Cardiac muscle cell (in vitro differentiated cells and primary cell): ENCODE data around the gene TBC1D4. TPM values are rescaled to one million over a fixed set of nuclear protein-coding genes. Genes with fewer than 3 reads are reported as not detected.

Experiments used
- DNase-seq, 2 donors: peaks; one replicate each; pipeline versions ENCODE4 v3.0.0 to v3.0.0-alpha.2; 2010 to 2017; ENCODE audit warnings: low read depth in 1 of 2, low spot score in 1 of 2
- H3K27ac ChIP-seq: fragments of 200-600 bp; sonication (generic); 2 replicates; pipeline ENCODE4 v1.5.1; 2016
- H3K27me3 ChIP-seq: fragments of 200-600 bp; sonication (generic); 2 replicates; pipeline ENCODE4 v1.6.0; 2016; ENCODE audit warnings: control low read depth
- H3K36me3 ChIP-seq: fragments of 200-600 bp; sonication (generic); 2 replicates; pipeline ENCODE4 v1.5.1; 2016; ENCODE audit warnings: control low read depth
- H3K4me1 ChIP-seq: fragments of 200-600 bp; sonication (generic); 2 replicates; pipeline ENCODE4 v1.8.1; 2017; ENCODE audit warnings: low read depth, mild to moderate bottlenecking, mixed run types
- H3K4me3 ChIP-seq: fragments of 200-600 bp; sonication (generic); 2 replicates; pipeline ENCODE4 v1.5.1; 2016; ENCODE audit warnings: mild to moderate bottlenecking
- H3K9me3 ChIP-seq: fragments of 200-600 bp; sonication (generic); 2 replicates; pipeline ENCODE4 v1.5.1; 2017; ENCODE audit warnings: low read depth, mild to moderate bottlenecking, control low read depth
- polyA plus RNA-seq: library from polyadenylated mRNA; unstranded; fragments of >200 nt; fragmentation: Nextera tagmentation; extraction: Ambion mirVana; gene quantifications from 2 replicates; pipeline ENCODE4 v1.2.1, GENCODE V29; 2016
- total RNA-seq: library from RNA; depleted of rRNA; stranded (reverse); fragments of >200 nt; gene quantifications from 2 replicates; pipeline ENCODE4 v1.2.3, GENCODE V29; 2016
- TF ChIP-seq, protein P1 (sequence below): IDR thresholded peaks from 2 replicates; pipeline ENCODE4 v1.5.1; 2012; ENCODE audit warnings: low read depth, mild to moderate bottlenecking, low read length

The TBC1D4 gene
- total and polyA plus RNA-seq, 2 experiments from 2014 or later: 14.8 to 43.7 TPM

DNA sequence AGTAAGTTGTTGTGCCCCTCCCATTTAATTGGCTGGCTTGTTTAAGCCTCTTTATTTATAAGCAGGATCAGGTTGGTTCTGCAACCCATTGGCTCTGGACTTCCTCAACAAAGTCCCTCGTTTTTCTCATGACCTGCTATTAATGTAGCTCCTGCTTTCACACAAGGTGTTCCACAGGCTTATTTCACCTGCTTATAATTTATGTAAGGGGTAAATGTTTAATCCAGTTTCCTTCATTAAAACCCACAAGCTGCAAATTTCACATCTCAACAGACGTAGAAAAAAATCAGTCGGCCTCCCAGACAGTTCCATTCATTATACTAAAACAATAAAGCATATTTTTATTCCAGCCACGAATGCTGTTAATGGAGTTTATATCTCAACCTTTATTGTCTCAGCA lies 86.1 kb downstream of the TBC1D4 start:
- Histone ChIP-seq H3K27ac (no peak overlapping the region), H3K27me3 (no peaks in the 10 kb centered on the region), H3K36me3 (no peaks in the 10 kb centered on the region), H3K9me3 (no peaks in the 10 kb centered on the region), H3K4me1 (peaks cover 11% of the 10 kb centered on the region), H3K4me3 (no peak overlapping the region)
- no peak for DNase-seq
- TF ChIP-seq, protein P1, sequence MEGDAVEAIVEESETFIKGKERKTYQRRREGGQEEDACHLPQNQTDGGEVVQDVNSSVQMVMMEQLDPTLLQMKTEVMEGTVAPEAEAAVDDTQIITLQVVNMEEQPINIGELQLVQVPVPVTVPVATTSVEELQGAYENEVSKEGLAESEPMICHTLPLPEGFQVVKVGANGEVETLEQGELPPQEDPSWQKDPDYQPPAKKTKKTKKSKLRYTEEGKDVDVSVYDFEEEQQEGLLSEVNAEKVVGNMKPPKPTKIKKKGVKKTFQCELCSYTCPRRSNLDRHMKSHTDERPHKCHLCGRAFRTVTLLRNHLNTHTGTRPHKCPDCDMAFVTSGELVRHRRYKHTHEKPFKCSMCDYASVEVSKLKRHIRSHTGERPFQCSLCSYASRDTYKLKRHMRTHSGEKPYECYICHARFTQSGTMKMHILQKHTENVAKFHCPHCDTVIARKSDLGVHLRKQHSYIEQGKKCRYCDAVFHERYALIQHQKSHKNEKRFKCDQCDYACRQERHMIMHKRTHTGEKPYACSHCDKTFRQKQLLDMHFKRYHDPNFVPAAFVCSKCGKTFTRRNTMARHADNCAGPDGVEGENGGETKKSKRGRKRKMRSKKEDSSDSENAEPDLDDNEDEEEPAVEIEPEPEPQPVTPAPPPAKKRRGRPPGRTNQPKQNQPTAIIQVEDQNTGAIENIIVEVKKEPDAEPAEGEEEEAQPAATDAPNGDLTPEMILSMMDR: no peak

GRCh38 chr13:75395066-75395465 lies 86.9 kb downstream of the TBC1D4 start:
- H3K4me1 ChIP-seq: peaks cover 16% of the 10 kb centered on the region
- no peaks in the 10 kb centered on the region for H3K36me3 ChIP-seq
- H3K27ac ChIP-seq: no peak overlapping the region
- H3K27me3 ChIP-seq: no peaks in the 10 kb centered on the region
- no peaks in the 10 kb centered on the region for H3K9me3 ChIP-seq
- TF ChIP-seq, protein P1: no peak
- no peak overlapping the region for H3K4me3 ChIP-seq
- no peak for DNase-seq

DNA sequence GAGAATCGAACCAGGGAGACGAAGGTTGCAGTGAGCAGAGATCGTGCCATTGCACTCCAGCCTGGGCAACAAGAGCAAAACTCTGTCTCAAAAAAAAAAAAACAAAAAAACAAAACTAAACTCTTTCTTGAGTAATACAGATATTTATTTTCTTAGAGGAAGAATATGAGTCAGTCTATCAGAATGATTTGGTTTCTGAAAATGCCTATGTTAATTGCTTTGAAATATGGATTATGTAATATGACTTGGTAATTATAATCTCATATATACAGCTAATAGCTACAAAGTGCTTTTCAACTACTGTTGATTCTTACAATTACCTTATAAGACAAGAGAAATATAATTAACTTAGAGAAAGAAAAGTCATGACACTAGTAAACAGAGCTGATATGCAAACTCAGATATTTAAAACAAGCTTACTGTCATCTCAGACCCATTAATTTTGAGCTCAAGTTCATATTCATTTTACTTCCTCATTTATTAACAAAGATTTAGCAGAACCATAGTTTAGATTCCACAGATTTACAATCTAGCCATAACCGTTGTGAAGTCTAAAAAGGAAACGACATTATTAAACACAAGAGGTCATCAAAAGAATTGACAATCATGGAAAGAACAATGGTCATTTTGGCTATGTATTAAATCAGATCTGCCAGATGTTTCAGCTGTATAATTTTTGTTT lies 88.0 kb downstream of the TBC1D4 start:
- TF ChIP-seq, protein P1: no peak

DNA sequence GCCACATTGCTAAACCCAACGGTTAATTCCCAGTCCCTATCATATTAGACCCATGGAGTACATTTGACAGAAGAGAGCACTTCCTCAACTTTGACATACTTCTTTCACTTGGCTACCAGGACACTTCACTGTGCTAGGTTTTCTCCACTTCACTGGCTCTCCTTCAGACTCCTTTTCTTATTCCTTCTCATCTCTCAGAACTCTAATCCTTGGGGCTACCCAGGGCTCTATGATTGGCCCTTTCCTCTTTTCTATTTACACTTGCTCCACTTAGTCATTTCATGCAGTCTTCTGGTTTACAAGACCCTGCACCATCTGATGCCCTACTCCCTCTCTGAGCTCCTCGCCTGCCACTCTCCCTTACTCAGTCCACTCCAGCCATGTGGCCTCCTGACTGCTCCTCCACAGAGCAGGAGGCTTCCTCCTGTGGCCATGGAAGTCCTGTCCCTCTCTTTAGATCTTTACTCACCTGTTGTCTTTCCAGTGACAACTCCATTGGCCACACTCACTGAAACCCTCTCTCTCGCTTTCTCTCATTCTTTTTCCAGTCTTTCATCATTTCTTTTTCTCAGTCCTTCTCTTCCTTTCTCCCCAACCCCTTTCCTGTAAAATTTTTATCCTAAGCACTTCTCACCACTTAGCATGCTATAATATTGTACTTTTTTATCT lies 90.4 kb downstream of the TBC1D4 start:
- TF ChIP-seq, protein P1: no peak
- Histone ChIP-seq H3K36me3 (no peaks in the 10 kb centered on the region), H3K4me3 (no peak overlapping the region), H3K27ac (peak overlapping the region; percentile 48), H3K9me3 (no peaks in the 10 kb centered on the region), H3K4me1 (peaks cover 25% of the 10 kb centered on the region), H3K27me3 (no peaks in the 10 kb centered on the region)
- DNase-seq: no peak

More for the DNA sequence above, 88.0 kb downstream of the TBC1D4 start:
- Histone ChIP-seq H3K27ac (no peak overlapping the region), H3K36me3 (no peaks in the 10 kb centered on the region), H3K4me1 (peaks cover 16% of the 10 kb centered on the region), H3K4me3 (no peak overlapping the region), H3K9me3 (no peaks in the 10 kb centered on the region), H3K27me3 (no peaks in the 10 kb centered on the region)
- no peak for DNase-seq

DNA sequence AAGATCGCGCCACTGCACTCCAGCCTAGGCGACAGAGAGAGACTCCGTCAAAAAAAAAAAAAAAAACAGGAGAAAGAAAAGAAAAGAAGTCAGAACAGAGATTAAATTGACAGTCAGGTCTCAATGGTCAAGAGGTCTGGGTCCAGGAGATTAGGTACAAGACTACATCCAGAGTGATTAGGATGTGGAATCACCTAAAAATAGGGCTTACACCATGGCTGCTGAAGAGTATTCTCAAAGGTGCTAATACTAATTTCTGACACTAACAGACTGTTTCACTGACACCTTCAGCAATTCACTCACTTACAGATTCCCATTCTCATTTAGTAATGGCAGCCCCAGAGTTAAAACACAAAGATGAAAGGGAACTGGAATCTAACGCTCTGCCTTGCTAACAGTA lies 91.7 kb downstream of the TBC1D4 start:
- H3K27me3 ChIP-seq: no peaks in the 10 kb centered on the region
- no peaks in the 10 kb centered on the region for H3K36me3 ChIP-seq
- no peaks in the 10 kb centered on the region for H3K9me3 ChIP-seq
- no peak overlapping the region for H3K4me3 ChIP-seq
- TF ChIP-seq, protein P1: no peak
- DNase-seq: no peak
- H3K4me1 ChIP-seq: peaks cover 31% of the 10 kb centered on the region
- H3K27ac ChIP-seq: peak overlapping the region; percentile 50
